Neural crest cell (in vitro differentiated cells): ENCODE data around the gene FBXO39. TPM values are rescaled to one million over a fixed set of nuclear protein-coding genes. Genes with fewer than 3 reads are reported as not detected.

Source experiments
- DNase-seq: peaks from one replicate; pipeline ENCODE4 v3.0.0; 2021; ENCODE audit warnings: low read depth, mixed read lengths, low spot score
- H3K27ac Mint-ChIP-seq: one replicate; pipeline ENCODE4 v1.8.0; 2021; ENCODE audit warnings: mild to moderate bottlenecking, mixed read lengths; ENCODE audit not compliant: unreplicated experiment
- H3K27me3 Mint-ChIP-seq: 2 replicates; pipeline ENCODE4 v1.8.0; 2021; ENCODE audit warnings: low read depth, mild to moderate bottlenecking, mixed read lengths
- H3K36me3 Mint-ChIP-seq: 2 replicates; pipeline ENCODE4 v1.8.0; 2021; ENCODE audit warnings: low read depth, mild to moderate bottlenecking, mixed read lengths
- H3K4me1 Mint-ChIP-seq: 2 replicates; pipeline ENCODE4 v1.8.0; 2021; ENCODE audit warnings: mixed read lengths
- H3K4me3 Mint-ChIP-seq: one replicate; pipeline ENCODE4 v1.8.0; 2021; ENCODE audit warnings: mild to moderate bottlenecking, mixed read lengths
- H3K9me3 Mint-ChIP-seq: 2 replicates; pipeline ENCODE4 v1.8.0; 2021; ENCODE audit warnings: mixed read lengths
- total RNA-seq: library from RNA; stranded (reverse); gene quantifications from 2 replicates; pipeline ENCODE4 v1.2.1, GENCODE V29; 2021
- TF ChIP-seq, protein P1 (sequence below): fragments of 200-600 bp; sonication (generic); conservative IDR thresholded peaks from 2 replicates; pipeline ENCODE4 v1.5.0; 2021; ENCODE audit warnings: antibody characterized with exemption, mild to moderate bottlenecking

The FBXO39 gene
- total RNA-seq, 1 donor from 2014 or later = not detected

GRCh38 chr17:6823011-6823442 lies 47.0 kb downstream of the FBXO39 start:
- H3K36me3 Mint-ChIP-seq = no peaks in the 10 kb centered on the region
- H3K4me3 Mint-ChIP-seq = no peak overlapping the region
- H3K27ac Mint-ChIP-seq = no peak overlapping the region
- TF ChIP-seq, protein P1, sequence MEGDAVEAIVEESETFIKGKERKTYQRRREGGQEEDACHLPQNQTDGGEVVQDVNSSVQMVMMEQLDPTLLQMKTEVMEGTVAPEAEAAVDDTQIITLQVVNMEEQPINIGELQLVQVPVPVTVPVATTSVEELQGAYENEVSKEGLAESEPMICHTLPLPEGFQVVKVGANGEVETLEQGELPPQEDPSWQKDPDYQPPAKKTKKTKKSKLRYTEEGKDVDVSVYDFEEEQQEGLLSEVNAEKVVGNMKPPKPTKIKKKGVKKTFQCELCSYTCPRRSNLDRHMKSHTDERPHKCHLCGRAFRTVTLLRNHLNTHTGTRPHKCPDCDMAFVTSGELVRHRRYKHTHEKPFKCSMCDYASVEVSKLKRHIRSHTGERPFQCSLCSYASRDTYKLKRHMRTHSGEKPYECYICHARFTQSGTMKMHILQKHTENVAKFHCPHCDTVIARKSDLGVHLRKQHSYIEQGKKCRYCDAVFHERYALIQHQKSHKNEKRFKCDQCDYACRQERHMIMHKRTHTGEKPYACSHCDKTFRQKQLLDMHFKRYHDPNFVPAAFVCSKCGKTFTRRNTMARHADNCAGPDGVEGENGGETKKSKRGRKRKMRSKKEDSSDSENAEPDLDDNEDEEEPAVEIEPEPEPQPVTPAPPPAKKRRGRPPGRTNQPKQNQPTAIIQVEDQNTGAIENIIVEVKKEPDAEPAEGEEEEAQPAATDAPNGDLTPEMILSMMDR = no peak
- H3K27me3 Mint-ChIP-seq = peaks cover 17% of the 10 kb centered on the region
- H3K9me3 Mint-ChIP-seq = peaks cover 7% of the 10 kb centered on the region
- H3K4me1 Mint-ChIP-seq = peaks cover 12% of the 10 kb centered on the region
- no peak for DNase-seq

- Mint-ChIP-seq H3K36me3 (no peaks in the 10 kb centered on the region), H3K9me3 (no peaks in the 10 kb centered on the region), H3K27ac (no peak overlapping the region), H3K27me3 (peaks cover 71% of the 10 kb centered on the region), H3K4me1 (peaks cover 12% of the 10 kb centered on the region), H3K4me3 (no peak overlapping the region)
- DNase-seq = no peak
- TF ChIP-seq, protein P1 = no peak
Measured at GRCh38 chr17:6830383-6830986, 54.5 kb downstream of the FBXO39 start.

DNA sequence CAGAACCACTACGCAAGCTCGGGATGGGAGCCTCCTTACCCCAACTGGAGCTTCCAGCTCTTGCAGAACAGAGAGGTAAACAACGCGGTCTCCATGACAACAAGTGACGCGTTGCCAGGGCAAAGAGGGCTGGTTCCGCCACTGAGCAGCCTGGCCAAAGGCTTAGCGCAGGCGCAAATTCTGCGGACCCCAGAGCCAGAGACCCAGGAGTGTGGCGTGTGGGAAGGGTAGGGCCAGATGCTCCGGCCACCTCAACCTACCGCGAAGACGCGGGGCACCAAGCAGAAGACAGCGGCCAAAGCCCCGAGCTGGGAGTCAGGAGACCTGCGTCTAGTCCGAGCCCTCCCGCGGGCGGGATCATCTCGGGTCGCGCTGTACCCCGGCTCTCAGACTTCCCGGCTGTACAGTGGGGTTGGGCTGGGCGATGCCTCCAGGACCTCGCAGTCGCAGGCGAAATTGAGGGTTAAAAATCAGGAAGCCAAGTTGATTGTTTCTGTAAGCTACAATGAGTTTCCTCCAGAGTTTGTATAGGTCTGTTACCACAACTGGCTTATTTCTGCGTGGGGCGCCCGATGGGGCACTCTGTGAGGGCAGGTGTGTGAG lies 55.7 kb downstream of the FBXO39 start, which contains the start of gene TEKT1:
Gene TEKT1, minus strand, starts transcription at position 69 of the 603 bp plus-strand sequence. CDS start 1,353 bp downstream, outside the sequence.
- peak within 1 kb of the TSS; percentile 87 for H3K27ac Mint-ChIP-seq
- peaks cover 12% of the 10 kb centered on the region for H3K4me1 Mint-ChIP-seq
- H3K36me3 Mint-ChIP-seq = no peaks in the 10 kb centered on the region
- peak; percentile 75 for DNase-seq
- H3K4me3 Mint-ChIP-seq = peak within 1 kb of the TSS; percentile 84
- H3K27me3 Mint-ChIP-seq = peaks cover 84% of the 10 kb centered on the region
- H3K9me3 Mint-ChIP-seq = no peaks in the 10 kb centered on the region
- TF ChIP-seq, protein P1 = no peak

Other genes starting within 250 kb of the FBXO39 start
- gene PITPNM3, start 219.7 kb upstream of the FBXO39 start, total RNA-seq = 1.3 and 1.4 TPM in 2 replicates
- gene KIAA0753, start 135.5 kb upstream of the FBXO39 start, total RNA-seq = 42.3 and 44.1 TPM in 2 replicates
- gene TXNDC17, start 135.2 kb upstream of the FBXO39 start, total RNA-seq = 112 and 117 TPM in 2 replicates
- gene MED31, start 124.6 kb upstream of the FBXO39 start, total RNA-seq = 23.0 and 27.7 TPM in 2 replicates
- 3.2 and 3.7 TPM in 2 replicates for gene C17orf100, start 124.5 kb upstream of the FBXO39 start, total RNA-seq
- 0.43 and 0.54 TPM in 2 replicates for gene SLC13A5, start 62.8 kb upstream of the FBXO39 start, total RNA-seq
- gene XAF1, start 20.2 kb upstream of the FBXO39 start, total RNA-seq = not detected in 2 replicates
- gene TEKT1, start 55.5 kb downstream of the FBXO39 start, total RNA-seq = not detected in 2 replicates
- gene ALOX12, start 219.8 kb downstream of the FBXO39 start, total RNA-seq = 0.16 TPM in 1 of 2 replicates, not detected in the other
- 143 and 157 TPM in 2 replicates for gene RNASEK, start 236.4 kb downstream of the FBXO39 start, total RNA-seq
- gene BCL6B, start 246.8 kb downstream of the FBXO39 start, total RNA-seq = 0.41 and 0.42 TPM in 2 replicates